NCI-H2029 treated with DMSO at 0.1 percent for 48 hours (cell line): ENCODE measurements around the gene EED.
"Not testable (repeated sequence)": the region's sequence is repeated elsewhere in the genome, so short reads cannot be mapped to it uniquely, and the experiment has no call there.

Experiments used
- DNase-seq: peaks from one replicate; lab custom pipeline; 2025; lab: John Stamatoyannopoulos, UW

The EED gene

GRCh38 chr11:86249307-86250098 lies 5.0 kb downstream of the EED start:
- DNase-seq: no peak

GRCh38 chr11:86251345-86251744 lies 6.8 kb downstream of the EED start:
- DNase-seq: no peak

- no peak for DNase-seq
Observed at GRCh38 chr11:86255896-86256295, 11.3 kb downstream of the EED start.

GRCh38 chr11:86256608-86257007 lies 12.1 kb downstream of the EED start:
- DNase-seq: no peak

GRCh38 chr11:86257446-86257845 lies 12.9 kb downstream of the EED start:
- DNase-seq: no peak

GRCh38 chr11:86259730-86260129 lies 15.2 kb downstream of the EED start:
- no peak for DNase-seq

- no peak for DNase-seq
Observed at GRCh38 chr11:86261328-86261727, 16.8 kb downstream of the EED start.

- DNase-seq: no peak
Observed at GRCh38 chr11:86262387-86262786, 17.8 kb downstream of the EED start.

- no peak for DNase-seq
Observed at GRCh38 chr11:86264649-86265048, 20.1 kb downstream of the EED start.

- DNase-seq: no peak
Observed at GRCh38 chr11:86265194-86265593, 20.6 kb downstream of the EED start.

- DNase-seq: no peak
Observed at GRCh38 chr11:86269645-86270044, 25.1 kb downstream of the EED start.

- no peak for DNase-seq
Observed at GRCh38 chr11:86274503-86274902, 29.9 kb downstream of the EED start.

GRCh38 chr11:86274999-86275398 lies 30.4 kb downstream of the EED start:
- DNase-seq: no peak

GRCh38 chr11:86275493-86276370 lies 31.2 kb downstream of the EED start:
- no peak for DNase-seq

- no peak for DNase-seq
Observed at GRCh38 chr11:86277741-86278140, 33.2 kb downstream of the EED start.

GRCh38 chr11:86278226-86278625 lies 33.7 kb downstream of the EED start:
- no peak for DNase-seq

- DNase-seq: no peak
Observed at GRCh38 chr11:86279747-86280146, 35.2 kb downstream of the EED start.

GRCh38 chr11:86287468-86287796 lies 42.9 kb downstream of the EED start:
- no peak for DNase-seq

GRCh38 chr11:86288776-86289507 lies 44.4 kb downstream of the EED start:
- DNase-seq: no peak

GRCh38 chr11:86289508-86290280 lies 45.1 kb downstream of the EED start:
- not testable (repeated sequence) for DNase-seq

GRCh38 chr11:86291466-86292262 lies 47.1 kb downstream of the EED start:
- DNase-seq: no peak
